CD4-positive, alpha-beta T cell treated with Interleukin-4 for 4 hours (primary cell): Measurements from ENCODE around the gene FCN3.

ENCODE experiments used
- DNase-seq: peaks from one replicate; pipeline ENCODE4 v3.0.0-alpha.2; 2020

The FCN3 gene

DNA sequence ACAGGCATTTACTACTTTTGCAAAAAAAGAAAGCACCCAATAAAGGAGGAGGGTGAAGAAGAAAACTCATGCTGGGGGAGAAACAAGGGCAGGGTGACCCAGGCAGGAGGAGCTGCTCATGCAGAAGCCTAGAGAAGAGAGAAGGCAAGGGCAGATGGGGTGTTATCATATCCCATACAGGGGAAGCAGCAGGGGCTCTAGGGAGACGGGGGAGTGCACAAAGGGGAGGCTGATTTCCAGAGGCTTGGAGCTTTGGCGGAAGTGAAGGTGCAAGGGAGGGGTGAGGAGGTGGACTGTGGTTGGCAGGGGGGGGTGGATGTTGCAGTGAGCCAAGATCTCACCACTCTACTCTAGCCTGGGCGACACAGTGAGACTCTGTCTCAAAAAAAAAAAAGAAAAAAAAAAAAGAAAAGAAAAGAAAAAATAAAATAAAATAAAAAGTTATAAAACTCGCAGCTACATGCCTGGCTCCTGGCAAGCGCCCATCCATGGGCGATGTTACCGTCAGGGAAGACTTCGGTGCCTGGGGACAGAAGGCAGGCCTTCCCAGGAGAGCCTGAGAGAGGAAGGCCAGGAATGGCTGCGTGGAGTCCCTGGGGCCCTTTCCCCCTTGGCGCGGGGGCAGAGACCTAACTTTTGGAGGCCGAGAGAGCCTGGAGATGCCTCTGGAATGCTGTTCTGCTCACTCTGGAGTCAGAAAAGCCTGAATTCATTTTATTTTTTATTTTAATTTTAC is 3.3 kb upstream of the FCN3 start:
- DNase-seq: no peak

DNA sequence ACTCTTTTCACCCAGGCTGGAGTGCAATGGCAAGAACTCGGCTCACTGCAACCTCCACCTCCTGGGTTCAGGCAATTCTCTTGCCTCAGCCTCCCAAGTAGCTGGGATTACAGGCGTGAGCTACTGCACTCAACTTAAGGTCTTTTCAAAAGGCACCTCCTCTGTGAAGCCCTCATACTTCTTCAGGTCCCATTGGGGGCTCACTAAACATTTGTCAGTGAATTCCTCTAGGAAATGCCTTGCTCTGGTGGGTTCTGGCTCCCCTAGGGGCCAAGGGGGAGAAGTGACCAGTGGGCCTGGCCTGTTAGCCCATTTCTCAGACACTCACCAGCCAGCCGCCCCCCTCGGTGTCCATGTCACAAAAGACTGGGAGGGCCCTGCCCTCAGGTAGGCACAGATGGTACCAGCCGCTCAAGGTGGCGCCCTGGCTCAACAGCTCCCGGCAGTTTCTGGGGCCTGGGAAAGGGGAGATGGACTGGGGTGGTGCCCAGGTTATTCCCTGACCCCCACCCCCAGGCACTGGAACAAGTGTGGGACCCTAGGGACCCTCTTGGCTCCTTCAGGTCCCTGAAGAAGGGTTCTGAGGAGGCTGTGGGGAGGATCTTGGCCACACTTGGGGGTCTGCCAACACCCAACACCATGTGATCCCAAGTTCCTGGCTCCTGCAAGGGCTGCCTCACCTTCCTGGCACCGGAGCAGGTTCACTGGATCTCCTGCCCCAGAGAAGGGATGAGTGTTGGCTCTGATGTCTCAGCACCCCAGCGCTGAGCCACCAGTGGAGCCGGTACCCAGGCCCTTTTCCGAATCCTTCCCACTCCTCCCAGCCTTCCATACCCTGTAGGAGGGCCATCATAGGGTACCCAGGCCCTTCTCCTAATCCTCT is 1.6 kb downstream of the FCN3 start:
- DNase-seq: no peak

DNA sequence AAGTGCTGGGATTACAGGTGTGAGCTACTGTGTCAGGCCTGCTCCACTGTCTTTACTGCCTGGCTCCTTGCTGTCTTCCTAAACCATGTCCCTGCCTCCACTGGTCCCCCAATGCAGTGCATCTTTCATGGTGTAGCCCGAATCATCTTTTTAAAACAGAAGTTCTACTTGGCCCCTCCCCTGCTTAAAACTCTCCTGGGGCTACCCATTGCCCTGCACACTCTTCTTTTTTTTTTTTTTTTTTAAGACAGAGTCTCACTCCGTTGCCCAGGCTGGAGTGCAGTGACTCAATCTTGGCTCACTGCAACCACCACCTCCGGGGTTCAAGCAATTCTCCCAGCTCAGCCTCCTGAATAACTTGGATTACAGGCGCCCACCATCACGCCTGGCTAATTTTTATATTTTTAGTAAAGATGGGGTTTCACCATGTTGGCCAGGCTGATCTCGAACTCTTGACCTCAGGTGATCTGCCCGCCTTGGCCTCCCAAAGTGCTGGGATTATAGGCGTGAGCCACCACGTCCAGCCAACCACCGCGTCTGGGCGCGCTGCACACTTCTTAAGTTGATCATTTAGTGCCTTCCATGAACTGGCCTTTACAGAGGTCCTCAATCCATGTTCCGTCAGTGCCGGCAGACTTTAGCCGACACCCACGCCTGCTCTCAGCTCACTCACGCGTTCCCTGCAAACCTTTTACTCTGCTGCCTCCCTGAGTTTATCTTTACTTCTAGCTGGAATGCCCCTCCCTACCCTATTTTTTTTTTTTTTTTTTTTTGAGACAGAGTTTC is 2.4 kb downstream of the FCN3 start:
- DNase-seq: no peak

GRCh38 chr1:27368869-27369582 is 5.6 kb downstream of the FCN3 start:
- DNase-seq: no peak

DNA sequence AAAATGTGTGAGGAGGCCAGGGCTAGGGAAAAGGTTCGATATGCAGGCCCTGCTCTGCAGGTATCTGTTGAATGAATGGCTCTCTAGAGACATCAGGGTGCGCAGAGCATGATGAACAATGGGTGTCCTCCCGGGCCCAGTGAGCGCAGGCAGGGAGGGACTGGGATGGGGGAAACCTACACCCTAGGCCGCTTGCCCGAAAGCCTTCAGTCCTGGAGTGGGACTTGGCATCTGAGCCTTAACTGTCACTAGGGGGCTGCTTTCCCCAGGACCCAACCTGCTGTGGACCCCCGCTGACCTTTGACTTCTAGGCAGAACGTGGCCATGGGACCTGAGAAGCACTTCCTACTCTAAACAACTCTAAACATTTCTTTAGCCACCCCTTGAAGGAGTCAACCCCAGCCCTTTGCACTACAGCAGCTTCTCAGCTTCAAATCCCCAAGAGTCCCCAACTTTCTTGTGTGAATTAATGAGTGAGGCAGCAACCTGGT is 7.4 kb downstream of the FCN3 start:
- no peak for DNase-seq

DNA sequence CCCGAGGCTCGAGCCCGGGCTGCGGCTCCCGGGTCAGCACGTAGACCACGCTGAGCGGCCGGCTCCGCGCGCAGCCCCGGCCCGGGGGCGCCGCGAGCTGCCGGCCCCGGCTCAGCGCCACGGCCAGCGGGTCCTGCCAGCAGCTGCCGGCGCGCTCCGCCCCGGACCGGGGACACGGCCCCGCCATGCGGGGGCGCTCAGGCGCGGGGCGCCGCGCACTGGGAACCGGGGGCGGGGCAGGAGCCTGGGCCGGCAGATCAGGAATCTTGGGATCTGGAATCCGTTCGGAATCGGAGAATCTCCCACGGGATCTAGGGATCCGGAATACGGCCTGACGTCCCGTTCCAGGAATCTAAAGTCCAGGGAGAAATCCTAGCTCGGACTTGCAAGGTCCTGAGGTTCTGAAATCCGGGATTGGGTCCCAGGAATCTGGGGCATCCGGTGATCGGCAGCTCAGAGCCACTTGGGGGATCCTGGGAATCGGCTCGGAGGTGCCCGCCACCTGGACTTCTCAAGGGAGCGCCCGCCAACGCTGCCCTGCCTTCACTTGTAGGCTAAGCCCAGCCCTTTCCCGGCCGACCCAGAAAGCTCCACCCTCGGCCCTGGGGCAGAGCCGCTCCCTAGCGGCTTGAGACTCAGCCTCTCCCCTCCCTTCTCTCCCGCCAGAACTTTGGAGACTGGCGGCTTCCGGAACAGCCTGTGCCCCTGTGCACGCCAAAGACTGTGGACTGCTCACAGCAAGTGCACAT is 8.0 kb downstream of the FCN3 start, which contains the start of gene MAP3K6:
Gene MAP3K6 (minus strand): TSS at position 551 of the 749 bp plus-strand sequence. CDS start 364 bp downstream, at position 187.
- DNase-seq: no peak

- peak; percentile 62 for DNase-seq
These were observed 8.6 kb downstream of the FCN3 start for GRCh38 chr1:27366113-27366410.

DNA sequence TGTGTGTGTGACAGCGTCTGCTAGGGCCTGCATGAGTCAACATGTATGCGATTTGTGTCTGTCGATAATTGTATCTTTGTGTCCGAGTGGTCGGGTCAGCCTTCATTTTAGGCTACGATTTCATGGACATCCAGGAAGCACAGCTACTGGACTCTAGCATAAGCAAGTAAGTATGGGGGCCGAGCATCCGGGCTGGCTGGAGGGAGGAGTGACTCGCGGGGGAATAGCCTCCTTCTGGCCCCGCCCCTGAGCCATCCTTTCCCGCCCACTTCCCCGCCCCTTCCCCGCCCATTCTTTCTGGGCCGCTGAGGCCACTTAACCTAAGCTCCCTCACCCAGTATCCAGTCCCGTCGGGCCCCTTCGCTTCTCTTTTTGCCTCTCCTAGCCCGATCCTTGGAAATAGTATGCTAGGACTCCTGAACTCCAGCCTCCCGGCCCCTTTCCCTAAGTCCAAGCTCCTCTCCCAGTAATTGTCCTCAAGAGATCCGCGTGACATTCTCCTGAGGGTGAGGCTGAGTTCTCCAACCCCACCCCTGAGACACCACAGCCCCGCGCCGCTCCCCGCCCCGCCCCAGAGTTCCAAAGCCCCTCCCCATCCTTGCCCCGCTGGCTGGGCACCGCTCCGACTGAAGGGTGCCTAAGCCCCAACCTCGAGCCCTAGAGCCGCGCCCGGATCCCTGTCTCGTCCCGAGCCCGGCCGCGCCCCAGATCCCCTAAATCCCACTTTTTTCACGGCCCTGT is 9.1 kb downstream of the FCN3 start:
- DNase-seq: peak; percentile 70

DNA sequence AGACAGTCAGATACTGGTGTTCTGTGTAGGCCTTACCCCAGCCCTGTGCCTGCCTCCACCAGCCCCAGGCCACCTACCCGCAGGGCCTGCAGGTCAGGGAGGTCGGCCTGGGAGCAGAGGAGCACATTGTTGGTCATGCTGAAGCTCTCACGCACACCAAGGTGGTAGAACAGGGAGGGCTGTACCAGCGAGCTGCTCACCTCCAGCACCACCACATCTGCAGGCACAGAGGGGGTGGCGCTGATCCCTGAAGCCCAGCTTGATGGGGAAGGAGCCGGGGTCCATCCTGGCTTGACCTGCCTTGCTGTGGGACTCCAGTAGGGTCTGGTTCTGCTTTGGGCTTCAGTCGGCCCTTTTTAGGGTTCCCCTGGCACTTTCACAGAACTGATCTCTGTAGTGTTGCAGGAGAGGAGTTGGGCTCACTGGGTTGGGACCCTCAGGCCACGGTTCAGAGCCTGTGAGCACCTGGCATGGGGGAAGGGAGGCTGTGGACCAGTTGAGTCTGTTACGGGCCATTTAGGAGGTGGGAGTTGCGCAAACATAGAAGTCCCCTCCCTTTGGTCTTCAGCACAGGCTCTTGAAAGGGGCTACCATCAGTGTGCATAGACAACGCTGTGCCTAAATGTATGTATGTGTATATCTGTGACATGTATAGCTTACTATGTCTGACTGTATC is 9.8 kb downstream of the FCN3 start:
- no peak for DNase-seq

DNA sequence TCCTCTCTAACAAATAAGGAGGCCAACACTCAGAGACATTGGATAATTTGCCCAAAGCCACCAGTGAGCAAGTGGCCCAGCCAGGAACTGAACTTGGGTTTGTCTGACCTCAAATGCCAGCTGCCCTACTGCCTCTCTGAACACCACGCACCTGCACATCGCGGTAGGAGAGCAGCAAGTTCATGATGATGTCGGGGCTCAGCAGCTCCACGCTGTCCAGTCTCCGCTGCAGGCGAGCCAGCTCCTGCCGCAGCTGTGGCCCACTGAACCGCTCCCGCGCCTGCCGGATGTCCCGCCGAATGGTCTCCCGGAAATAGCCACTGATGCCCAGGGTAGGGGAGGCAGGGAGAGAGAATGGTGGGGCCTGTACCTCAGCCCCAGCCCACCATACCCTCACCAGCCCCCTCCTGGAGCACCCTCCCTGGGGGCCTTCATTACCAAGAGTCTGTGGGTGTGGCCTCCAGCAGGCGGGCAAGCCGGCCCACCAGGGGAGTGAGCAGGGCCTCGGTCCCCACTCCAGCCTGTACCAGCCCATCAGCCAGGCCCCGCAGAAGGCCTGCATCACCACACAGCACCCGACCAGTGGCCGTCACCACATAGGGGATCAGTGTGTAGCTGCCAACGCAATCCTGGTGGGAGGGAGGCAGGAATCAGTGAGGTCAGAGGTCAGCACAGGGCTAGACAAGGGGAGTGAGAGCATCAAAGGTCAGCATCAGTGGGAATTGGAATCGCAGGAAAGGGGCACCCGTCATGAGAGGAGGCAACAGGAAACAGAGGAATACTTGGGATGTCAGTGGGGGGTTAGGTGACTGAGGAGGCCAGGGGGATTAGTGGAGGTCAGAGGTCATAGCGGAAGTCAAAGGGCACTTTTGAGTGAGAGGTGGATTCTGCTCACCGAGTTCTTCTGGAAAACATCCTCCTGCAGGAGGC is 10.6 kb downstream of the FCN3 start:
- no peak for DNase-seq

DNA sequence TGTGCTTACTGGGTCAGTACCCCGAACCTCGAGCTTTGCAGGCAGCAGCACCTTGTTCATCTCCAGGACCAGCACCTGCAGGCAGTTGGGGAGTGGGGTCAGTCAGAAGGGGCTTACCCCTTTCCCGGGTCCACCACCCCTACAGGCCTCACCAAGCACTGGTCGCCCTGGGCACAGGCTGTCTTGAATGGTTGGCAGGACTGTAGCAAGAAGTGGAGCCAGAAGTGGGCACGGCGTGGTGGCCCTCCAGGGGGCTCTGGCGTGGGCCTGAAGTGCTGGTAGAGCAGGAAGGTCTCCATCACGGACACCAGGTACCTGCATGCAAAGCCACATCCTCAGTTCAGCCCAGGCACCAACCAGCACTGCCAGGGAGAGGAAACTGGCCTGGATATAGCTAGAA is 13.1 kb downstream of the FCN3 start:
- DNase-seq: no peak

DNA sequence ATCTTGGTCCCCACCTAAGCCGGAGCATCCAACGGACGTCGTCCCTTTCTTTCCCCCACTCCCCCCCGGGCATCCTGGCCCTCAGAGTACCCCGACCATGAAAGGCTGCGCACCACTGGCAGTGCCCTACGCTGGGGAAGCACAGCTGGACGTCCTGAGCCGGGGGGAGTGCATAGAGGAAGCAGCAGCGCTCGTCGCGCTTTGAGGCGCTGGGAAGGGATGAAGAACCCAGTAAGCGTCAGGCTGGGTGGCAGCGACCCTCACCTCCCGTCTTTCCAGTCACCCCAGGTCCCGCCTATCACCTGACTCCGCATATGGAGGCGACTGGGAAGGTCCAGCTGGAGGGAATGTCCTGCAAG is 13.6 kb downstream of the FCN3 start:
- no peak for DNase-seq

GRCh38 chr1:27360159-27361043 is 14.2 kb downstream of the FCN3 start:
- DNase-seq: no peak

- DNase-seq: no peak
These were observed 14.8 kb downstream of the FCN3 start for GRCh38 chr1:27359822-27360158.

DNA sequence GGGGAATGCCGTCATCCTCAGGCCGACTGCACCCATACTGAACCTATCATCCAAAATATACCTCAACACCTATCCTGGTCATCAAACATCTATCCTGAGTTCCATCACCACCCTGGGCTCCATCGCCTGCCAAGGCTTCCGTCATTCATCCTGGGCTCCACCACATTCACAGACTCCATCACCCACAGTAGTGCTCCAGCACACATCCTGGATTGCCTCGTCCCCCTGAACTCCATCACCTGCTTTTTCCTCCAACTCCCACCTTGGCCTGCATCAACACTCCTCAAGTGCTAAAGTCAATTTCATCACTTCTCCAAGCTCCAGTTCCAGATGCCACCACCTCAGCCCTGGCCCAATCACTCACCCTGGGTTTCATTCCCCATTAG is 15.7 kb downstream of the FCN3 start:
- no peak for DNase-seq

GRCh38 chr1:27358038-27358927 is 16.3 kb downstream of the FCN3 start:
- DNase-seq: no peak

- DNase-seq: peak; percentile 75
These were observed 17.2 kb downstream of the FCN3 start for GRCh38 chr1:27357281-27358037.
